Nephron progenitor cell (in vitro differentiated cells): ENCODE data around the gene GZF1.

Source experiments
- DNase-seq: peaks from one replicate; pipeline ENCODE4 v3.0.0; 2021
- H3K27ac Mint-ChIP-seq: 2 replicates; pipeline ENCODE4 v1.8.0; 2021; ENCODE audit warnings: mild to moderate bottlenecking, moderate library complexity, mixed read lengths
- H3K27me3 Mint-ChIP-seq: 2 replicates; pipeline ENCODE4 v1.8.0; 2021; ENCODE audit warnings: mild to moderate bottlenecking, low read depth, mixed read lengths; ENCODE audit not compliant: poor library complexity
- H3K36me3 Mint-ChIP-seq: 2 replicates; pipeline ENCODE4 v1.8.0; 2021; ENCODE audit warnings: low read depth, mixed read lengths
- H3K4me1 Mint-ChIP-seq: 2 replicates; pipeline ENCODE4 v1.8.0; 2021; ENCODE audit warnings: mixed read lengths
- H3K4me3 Mint-ChIP-seq: 2 replicates; pipeline ENCODE4 v1.8.0; 2021; ENCODE audit warnings: mild to moderate bottlenecking, moderate library complexity, mixed read lengths
- H3K9me3 Mint-ChIP-seq: 2 replicates; pipeline ENCODE4 v1.8.0; 2021; ENCODE audit warnings: mild to moderate bottlenecking, moderate library complexity, mixed read lengths
- CTCF ChIP-seq: fragments of 200-600 bp; sonication (generic); IDR thresholded peaks from 2 replicates; pipeline ENCODE4 v1.5.0; 2021; ENCODE audit warnings: antibody characterized with exemption

Gene GZF1

DNA sequence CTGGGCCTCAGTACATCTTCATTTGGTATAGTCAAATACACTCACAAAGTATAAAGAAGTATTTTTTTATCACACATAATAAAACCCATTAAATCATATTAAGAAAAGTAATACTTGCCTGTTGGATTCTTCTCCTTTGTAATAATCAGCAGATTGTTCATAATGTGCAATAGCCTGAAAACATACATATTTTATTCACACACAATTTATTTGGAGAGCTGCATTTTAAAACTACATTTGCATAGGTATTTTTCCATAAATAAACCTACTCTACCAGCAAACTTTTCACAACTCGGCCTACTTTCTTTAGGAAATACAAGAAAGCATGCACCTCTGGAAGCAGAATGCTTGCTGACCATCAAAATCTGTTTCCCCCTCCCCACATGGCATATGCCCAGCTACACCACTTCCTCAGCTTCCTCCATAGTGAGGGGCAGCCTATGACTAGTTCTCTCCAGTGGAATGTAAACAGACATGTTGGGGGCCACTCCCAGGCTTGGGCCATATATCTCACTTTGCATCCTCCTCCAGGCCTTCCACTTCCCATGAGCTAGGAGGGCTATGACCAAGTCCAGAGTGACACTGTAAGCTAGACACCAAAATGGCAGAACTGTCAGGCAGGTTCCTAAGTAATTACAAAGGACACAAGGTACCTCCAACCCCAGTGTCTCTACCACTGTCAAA lies 28.3 kb downstream of the GZF1 start:
- no peak for TF ChIP-seq CTCF
- Mint-ChIP-seq H3K4me1 (no peaks in the 10 kb centered on the region), H3K9me3 (no peaks in the 10 kb centered on the region), H3K4me3 (no peak overlapping the region), H3K27ac (no peak overlapping the region), H3K36me3 (peaks cover 87% of the 10 kb centered on the region), H3K27me3 (peaks cover 4% of the 10 kb centered on the region)
- DNase-seq = no peak

- Mint-ChIP-seq H3K27ac (no peak overlapping the region), H3K27me3 (peaks cover 4% of the 10 kb centered on the region)
Observed at GRCh38 chr20:23391707-23392310, 29.8 kb downstream of the GZF1 start.

DNA sequence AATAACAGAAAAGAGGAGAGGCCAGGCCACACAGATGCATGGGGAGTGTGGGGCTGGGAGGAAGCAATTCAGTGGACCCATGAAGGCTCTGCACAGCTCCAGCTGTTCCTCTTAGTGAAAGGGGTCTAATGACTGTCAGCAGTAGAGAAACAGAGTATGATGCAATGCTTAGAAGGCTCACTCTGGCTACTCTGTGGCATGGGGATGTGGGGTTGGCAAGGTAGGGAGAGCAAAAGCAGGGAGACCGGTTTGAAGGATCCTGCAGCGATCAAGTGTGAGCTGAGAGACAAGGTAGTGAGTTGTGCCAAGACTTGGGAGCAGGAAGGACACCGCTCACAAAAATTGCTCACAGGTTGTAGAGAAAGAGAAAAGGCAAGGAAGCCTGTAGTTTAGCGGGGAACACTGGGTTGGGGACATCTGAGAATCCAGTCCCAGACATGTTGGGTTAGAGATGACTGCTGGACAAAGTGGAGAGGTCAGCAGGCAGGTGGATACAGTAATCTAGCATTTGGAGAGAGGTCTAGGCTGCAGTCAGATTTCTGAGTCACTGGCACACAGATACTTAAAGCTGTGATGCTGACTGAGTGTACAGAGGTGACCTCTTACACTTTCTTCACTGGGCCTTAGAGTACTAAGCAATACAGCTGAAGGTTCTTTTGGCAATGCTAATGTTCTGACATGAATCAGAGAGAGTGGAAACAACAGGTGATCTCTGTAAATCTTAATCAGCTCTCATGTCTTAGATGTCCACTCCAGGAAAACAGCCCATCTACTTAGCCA lies 32.2 kb downstream of the GZF1 start:
- H3K9me3 Mint-ChIP-seq = no peaks in the 10 kb centered on the region
- peaks cover 52% of the 10 kb centered on the region for H3K36me3 Mint-ChIP-seq
- H3K4me1 Mint-ChIP-seq = peaks cover 6% of the 10 kb centered on the region
- TF ChIP-seq CTCF = no peak
- H3K27me3 Mint-ChIP-seq = peaks cover 4% of the 10 kb centered on the region
- no peak overlapping the region for H3K27ac Mint-ChIP-seq
- DNase-seq = no peak
- H3K4me3 Mint-ChIP-seq = no peak overlapping the region

More at GRCh38 chr20:23391707-23392310, 29.8 kb downstream of the GZF1 start:
- TF ChIP-seq CTCF = no peak
- peaks cover 73% of the 10 kb centered on the region for H3K36me3 Mint-ChIP-seq
- no peaks in the 10 kb centered on the region for H3K9me3 Mint-ChIP-seq
- H3K4me3 Mint-ChIP-seq = no peak overlapping the region
- H3K4me1 Mint-ChIP-seq = no peaks in the 10 kb centered on the region
- no peak for DNase-seq

- no peak for TF ChIP-seq CTCF
- Mint-ChIP-seq H3K27me3 (peaks cover 4% of the 10 kb centered on the region), H3K4me3 (no peak overlapping the region), H3K27ac (no peak overlapping the region), H3K36me3 (peaks cover 40% of the 10 kb centered on the region), H3K9me3 (no peaks in the 10 kb centered on the region), H3K4me1 (peaks cover 6% of the 10 kb centered on the region)
- DNase-seq = no peak
Observed at GRCh38 chr20:23396950-23397627, 35.1 kb downstream of the GZF1 start.

GRCh38 chr20:23397961-23398360 lies 36.0 kb downstream of the GZF1 start:
- TF ChIP-seq CTCF = no peak
- Mint-ChIP-seq H3K27ac (peak overlapping the region; percentile 79), H3K4me3 (no peak overlapping the region)

More at GRCh38 chr20:23397961-23398360, 36.0 kb downstream of the GZF1 start:
- Mint-ChIP-seq H3K9me3 (no peaks in the 10 kb centered on the region), H3K36me3 (peaks cover 40% of the 10 kb centered on the region), H3K4me1 (peaks cover 6% of the 10 kb centered on the region), H3K27me3 (peaks cover under 1% of the 10 kb centered on the region)
- DNase-seq = no peak
